HG03135 (cell line): ENCODE results near the gene LAMP1.
"Not testable (repeated sequence)": the region's sequence is repeated elsewhere in the genome, so short reads cannot be mapped to it uniquely, and the experiment has no call there.

Experiments
- ATAC-seq: cut with Tn5 transposase; IDR thresholded peaks from one replicate; pipeline ENCODE4 v1.9.1; 2021; ENCODE audit warnings: mild to moderate bottlenecking, moderate library complexity; ENCODE audit not compliant: unreplicated experiment

Gene LAMP1

GRCh38 chr13:113296823-113297369 is at the start of gene LAMP1:
Gene LAMP1 (plus strand): TSS chr13:113297239. CDS start chr13:113297435, 196 bp downstream.
- peak; percentile 76 for ATAC-seq

GRCh38 chr13:113252516-113253095 is 44.4 kb upstream of the LAMP1 start:
- ATAC-seq, result no peak

- not testable (repeated sequence) for ATAC-seq
Measured at GRCh38 chr13:113257908-113258307, 39.1 kb upstream of the LAMP1 start.

- ATAC-seq, result no peak
Measured at GRCh38 chr13:113258321-113259054, 38.6 kb upstream of the LAMP1 start.

GRCh38 chr13:113260996-113261395 is 36.0 kb upstream of the LAMP1 start:
- no peak for ATAC-seq

GRCh38 chr13:113263016-113263415 is 34.0 kb upstream of the LAMP1 start:
- not testable (repeated sequence) for ATAC-seq

GRCh38 chr13:113267642-113268405 is 29.2 kb upstream of the LAMP1 start:
- no peak for ATAC-seq

- ATAC-seq, result no peak
Measured at GRCh38 chr13:113272031-113272430, 25.0 kb upstream of the LAMP1 start.

- no peak for ATAC-seq
Measured at GRCh38 chr13:113272701-113273181, 24.3 kb upstream of the LAMP1 start.

GRCh38 chr13:113273321-113273720 is 23.7 kb upstream of the LAMP1 start:
- no peak for ATAC-seq

GRCh38 chr13:113273851-113274590 is 23.0 kb upstream of the LAMP1 start:
- no peak for ATAC-seq

- no peak for ATAC-seq
Measured at GRCh38 chr13:113274721-113275120, 22.3 kb upstream of the LAMP1 start.

GRCh38 chr13:113275387-113275786 is 21.7 kb upstream of the LAMP1 start:
- ATAC-seq, result no peak

- no peak for ATAC-seq
Measured at GRCh38 chr13:113280126-113280525, 16.9 kb upstream of the LAMP1 start.

- no peak for ATAC-seq
Measured at GRCh38 chr13:113283904-113284303, 13.1 kb upstream of the LAMP1 start.

- no peak for ATAC-seq
Measured at GRCh38 chr13:113288880-113289279, 8.2 kb upstream of the LAMP1 start.

- ATAC-seq, result no peak
Measured at GRCh38 chr13:113291129-113291528, 5.9 kb upstream of the LAMP1 start.

GRCh38 chr13:113292021-113292862 is 4.8 kb upstream of the LAMP1 start:
- no peak for ATAC-seq

- ATAC-seq, result no peak
Measured at GRCh38 chr13:113293686-113294085, 3.4 kb upstream of the LAMP1 start.

- ATAC-seq, result no peak
Measured at GRCh38 chr13:113295776-113296175, 1.3 kb upstream of the LAMP1 start.
